Osteocyte (in vitro differentiated cells): ENCODE measurements around the gene ECSIT. TPM values are rescaled to one million over a fixed set of nuclear protein-coding genes. Genes with fewer than 3 reads are reported as not detected.

Experiments
- DNase-seq: peaks from one replicate; pipeline ENCODE4 v3.0.0; 2021; ENCODE audit warnings: mixed read lengths; ENCODE audit not compliant: unreplicated experiment; ENCODE audit errors: extremely low spot score
- H3K27ac Mint-ChIP-seq: one replicate; pipeline ENCODE4 v1.8.0; 2021; ENCODE audit warnings: mild to moderate bottlenecking, mixed read lengths; ENCODE audit not compliant: unreplicated experiment
- H3K27me3 Mint-ChIP-seq: one replicate; pipeline ENCODE4 v1.8.0; 2021; ENCODE audit warnings: mixed read lengths; ENCODE audit not compliant: unreplicated experiment
- H3K36me3 Mint-ChIP-seq: one replicate; pipeline ENCODE4 v1.8.0; 2021; ENCODE audit warnings: mixed read lengths; ENCODE audit not compliant: unreplicated experiment
- H3K4me1 Mint-ChIP-seq: one replicate; pipeline ENCODE4 v1.8.0; 2021; ENCODE audit warnings: mixed read lengths; ENCODE audit not compliant: unreplicated experiment
- H3K4me3 Mint-ChIP-seq: one replicate; pipeline ENCODE4 v1.8.0; 2021; ENCODE audit warnings: mild to moderate bottlenecking, moderate library complexity, mixed read lengths; ENCODE audit not compliant: unreplicated experiment
- H3K9me3 Mint-ChIP-seq: one replicate; pipeline ENCODE4 v1.8.0; 2021; ENCODE audit warnings: mixed read lengths; ENCODE audit not compliant: unreplicated experiment
- microRNA-seq: library from miRNA; unstranded; fragments of <30 nt; microRNA quantifications from one replicate; pipeline ENCODE4 v1.1.0, GENCODE V29; 2020; ENCODE audit not compliant: unreplicated experiment
- total RNA-seq: library from RNA; stranded (reverse); gene quantifications from 2 replicates; pipeline ENCODE4 v1.2.1, GENCODE V29; 2021
- TF ChIP-seq, protein P1 (sequence below): fragments of 200-600 bp; sonication (generic); IDR thresholded peaks from 2 replicates; pipeline ENCODE4 v1.5.0; 2021; ENCODE audit warnings: antibody characterized with exemption, mild to moderate bottlenecking, moderate library complexity

Gene ECSIT
- total RNA-seq, 1 donor from 2014 or later, result 30.0 TPM

DNA sequence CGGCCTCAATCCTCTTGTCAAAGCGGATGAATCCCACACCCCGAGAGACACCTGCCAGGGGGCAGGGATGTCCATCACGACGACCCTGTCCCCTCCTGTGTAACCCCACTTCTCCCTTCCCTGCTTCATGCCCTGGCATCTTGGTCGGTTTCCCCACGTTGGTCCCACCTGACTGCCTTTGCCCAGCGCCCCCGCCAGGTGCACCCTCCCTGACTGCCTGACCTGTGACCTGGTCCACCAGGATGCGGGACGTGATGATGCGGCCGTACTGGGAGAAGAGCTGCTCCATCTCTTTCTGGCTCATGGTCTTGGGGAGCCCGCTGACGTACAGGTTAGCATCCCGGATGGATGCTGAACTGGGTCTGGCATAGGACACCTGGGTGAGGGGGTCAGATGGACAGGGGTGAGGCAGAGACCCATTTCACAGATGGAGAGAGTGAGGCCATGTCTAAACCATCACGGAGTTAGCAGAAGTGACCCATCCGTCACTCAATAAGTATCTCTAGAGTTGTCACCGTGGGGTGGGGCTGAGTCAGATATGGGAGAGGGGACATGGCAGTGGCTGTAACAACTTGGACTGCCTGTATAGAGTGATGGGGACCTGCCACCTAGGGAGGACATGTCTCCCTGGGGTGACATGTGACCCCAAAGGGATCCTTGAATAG, 70.6 kb downstream of the ECSIT start:
- no peak for DNase-seq
- Mint-ChIP-seq H3K27ac (no peak overlapping the region), H3K4me3 (no peak overlapping the region), H3K27me3 (no peaks in the 10 kb centered on the region), H3K4me1 (no peaks in the 10 kb centered on the region), H3K36me3 (no peaks in the 10 kb centered on the region), H3K9me3 (no peaks in the 10 kb centered on the region)
- TF ChIP-seq, protein P1, sequence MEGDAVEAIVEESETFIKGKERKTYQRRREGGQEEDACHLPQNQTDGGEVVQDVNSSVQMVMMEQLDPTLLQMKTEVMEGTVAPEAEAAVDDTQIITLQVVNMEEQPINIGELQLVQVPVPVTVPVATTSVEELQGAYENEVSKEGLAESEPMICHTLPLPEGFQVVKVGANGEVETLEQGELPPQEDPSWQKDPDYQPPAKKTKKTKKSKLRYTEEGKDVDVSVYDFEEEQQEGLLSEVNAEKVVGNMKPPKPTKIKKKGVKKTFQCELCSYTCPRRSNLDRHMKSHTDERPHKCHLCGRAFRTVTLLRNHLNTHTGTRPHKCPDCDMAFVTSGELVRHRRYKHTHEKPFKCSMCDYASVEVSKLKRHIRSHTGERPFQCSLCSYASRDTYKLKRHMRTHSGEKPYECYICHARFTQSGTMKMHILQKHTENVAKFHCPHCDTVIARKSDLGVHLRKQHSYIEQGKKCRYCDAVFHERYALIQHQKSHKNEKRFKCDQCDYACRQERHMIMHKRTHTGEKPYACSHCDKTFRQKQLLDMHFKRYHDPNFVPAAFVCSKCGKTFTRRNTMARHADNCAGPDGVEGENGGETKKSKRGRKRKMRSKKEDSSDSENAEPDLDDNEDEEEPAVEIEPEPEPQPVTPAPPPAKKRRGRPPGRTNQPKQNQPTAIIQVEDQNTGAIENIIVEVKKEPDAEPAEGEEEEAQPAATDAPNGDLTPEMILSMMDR, result no peak

DNA sequence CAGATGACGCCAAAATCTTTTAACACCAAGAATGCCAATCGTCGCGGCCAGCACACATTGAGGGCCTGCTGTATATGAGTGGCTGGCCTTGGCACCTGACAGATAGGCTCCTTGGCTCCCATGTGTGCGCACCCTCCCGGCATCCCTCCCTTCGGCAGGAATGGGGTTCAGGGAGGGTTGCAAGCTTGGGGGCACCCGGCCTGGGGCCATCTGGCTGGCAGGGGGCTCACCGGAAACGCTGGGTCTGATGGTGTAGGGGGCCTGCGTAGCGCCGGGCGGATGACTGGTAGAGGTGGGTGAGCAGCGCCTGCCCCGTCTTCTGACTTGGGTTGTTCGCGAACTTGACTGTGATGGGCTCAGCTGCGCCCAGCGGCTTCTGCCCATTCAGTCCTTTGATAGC, 71.1 kb downstream of the ECSIT start:
- no peaks in the 10 kb centered on the region for H3K9me3 Mint-ChIP-seq
- H3K36me3 Mint-ChIP-seq, result no peaks in the 10 kb centered on the region
- TF ChIP-seq, protein P1, result no peak
- H3K27ac Mint-ChIP-seq, result no peak overlapping the region
- H3K4me1 Mint-ChIP-seq, result no peaks in the 10 kb centered on the region
- no peaks in the 10 kb centered on the region for H3K27me3 Mint-ChIP-seq
- DNase-seq, result no peak
- H3K4me3 Mint-ChIP-seq, result no peak overlapping the region

DNA sequence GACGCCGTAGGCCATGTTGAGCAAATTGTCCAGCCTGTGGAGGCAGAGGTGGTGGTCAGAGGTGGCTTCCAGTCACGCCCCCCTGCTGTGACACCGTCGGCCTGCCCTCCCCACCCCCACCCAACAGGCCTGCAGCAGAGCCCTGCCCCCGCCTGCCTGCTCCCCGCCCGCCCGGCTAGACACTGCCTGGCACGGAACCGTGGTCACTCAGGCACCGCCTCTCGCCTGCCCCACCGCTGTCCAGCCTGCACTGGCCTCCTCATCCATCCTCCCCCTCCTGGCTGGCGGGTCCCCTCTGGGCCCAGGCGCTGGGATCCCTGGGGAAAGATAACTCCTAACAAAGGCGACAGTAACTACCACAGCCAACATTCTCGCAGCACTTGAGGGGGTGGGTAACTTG, 71.8 kb downstream of the ECSIT start:
- no peak overlapping the region for H3K4me3 Mint-ChIP-seq
- no peaks in the 10 kb centered on the region for H3K36me3 Mint-ChIP-seq
- H3K9me3 Mint-ChIP-seq, result no peaks in the 10 kb centered on the region
- H3K4me1 Mint-ChIP-seq, result peaks cover 3% of the 10 kb centered on the region
- DNase-seq, result no peak
- TF ChIP-seq, protein P1, result no peak
- H3K27me3 Mint-ChIP-seq, result no peaks in the 10 kb centered on the region
- no peak overlapping the region for H3K27ac Mint-ChIP-seq

DNA sequence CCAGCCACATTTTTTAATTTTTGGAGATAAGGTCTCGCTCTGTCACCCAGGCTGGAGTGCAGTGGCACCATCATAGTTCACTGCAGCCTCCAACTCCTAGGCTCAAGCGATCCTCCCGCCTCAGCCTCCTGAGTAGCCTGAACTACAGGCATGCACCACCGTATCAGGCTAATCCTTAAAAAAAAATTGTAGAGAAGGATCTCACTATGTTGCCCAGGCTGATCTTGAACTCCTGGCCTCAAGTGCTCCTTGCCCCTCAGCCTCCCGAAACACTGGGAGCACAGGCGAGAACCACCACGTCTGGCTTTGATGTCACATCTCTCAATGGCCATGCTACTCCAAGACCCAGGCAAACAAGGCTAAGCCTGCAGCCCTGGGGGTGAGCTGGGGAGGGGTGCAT, 72.3 kb downstream of the ECSIT start:
- no peak overlapping the region for H3K4me3 Mint-ChIP-seq
- peaks cover 3% of the 10 kb centered on the region for H3K4me1 Mint-ChIP-seq
- TF ChIP-seq, protein P1, result no peak
- no peaks in the 10 kb centered on the region for H3K36me3 Mint-ChIP-seq
- no peak for DNase-seq
- no peaks in the 10 kb centered on the region for H3K27me3 Mint-ChIP-seq
- H3K9me3 Mint-ChIP-seq, result no peaks in the 10 kb centered on the region
- no peak overlapping the region for H3K27ac Mint-ChIP-seq

Small RNA genes within 50 kb of the gene (microRNA-seq; reads per million reads assigned to microRNA genes)
- gene MIR7974, result not detected

Other genes with a start within 250 kb of the ECSIT start
- not detected in 2 replicates for gene TSPAN16, start 233.0 kb downstream of the ECSIT start, total RNA-seq
- gene RAB3D, start 189.5 kb downstream of the ECSIT start, total RNA-seq, result 2.6 and 4.3 TPM in 2 replicates
- 57.4 and 64.1 TPM in 2 replicates for gene TMEM205, start 182.9 kb downstream of the ECSIT start, total RNA-seq
- 22.4 and 28.1 TPM in 2 replicates for gene CCDC159, start 182.6 kb downstream of the ECSIT start, total RNA-seq
- 51.9 and 55.8 TPM in 2 replicates for gene PLPPR2, start 173.7 kb downstream of the ECSIT start, total RNA-seq
- 1.3 and 2.4 TPM in 2 replicates for gene SWSAP1, start 154.5 kb downstream of the ECSIT start, total RNA-seq
- gene EPOR, start 144.8 kb downstream of the ECSIT start, total RNA-seq, result 2.3 and 2.4 TPM in 2 replicates
- gene RGL3, start 109.8 kb downstream of the ECSIT start, total RNA-seq, result 1.1 and 1.9 TPM in 2 replicates
- not detected in 2 replicates for gene ODAD3, start 94.0 kb downstream of the ECSIT start, total RNA-seq
- gene PRKCSH, start 93.5 kb downstream of the ECSIT start, total RNA-seq, result 398 and 415 TPM in 2 replicates
- gene ELAVL3, start 48.1 kb downstream of the ECSIT start, total RNA-seq, result not detected in 2 replicates
- 10.3 and 15.1 TPM in 2 replicates for gene ZNF653, start 23.3 kb downstream of the ECSIT start, total RNA-seq
- gene CNN1, start 9.7 kb upstream of the ECSIT start, total RNA-seq, result 8.1 and 9.9 TPM in 2 replicates
- 49.2 and 49.9 TPM in 2 replicates for gene ELOF1, start 30.1 kb upstream of the ECSIT start, total RNA-seq
- gene ACP5, start 48.5 kb upstream of the ECSIT start, total RNA-seq, result 1.3 and 1.6 TPM in 2 replicates
- 18.2 and 18.3 TPM in 2 replicates for gene ZNF627, start 68.3 kb upstream of the ECSIT start, total RNA-seq
- 4.1 and 4.3 TPM in 2 replicates for gene ZNF823, start 209.8 kb upstream of the ECSIT start, total RNA-seq
- gene ZNF441, start 237.9 kb upstream of the ECSIT start, total RNA-seq, result 6.4 and 6.6 TPM in 2 replicates